Skeletal muscle satellite cell (primary cell): Measurements from ENCODE around the gene RPL10A. TPM values are rescaled to one million over a fixed set of nuclear protein-coding genes. Genes with fewer than 3 reads are reported as not detected.
"Not testable (repeated sequence)": the region's sequence is repeated elsewhere in the genome, so short reads cannot be mapped to it uniquely, and the experiment has no call there.

ENCODE experiments used
- H3K27me3 ChIP-seq: 2 replicates; pipeline ENCODE4 v1.7.0; 2013; ENCODE audit warnings: low read length; ENCODE audit not compliant: control insufficient read depth, insufficient read depth
- H3K36me3 ChIP-seq: 2 replicates; pipeline ENCODE4 v1.7.0; 2013; ENCODE audit warnings: mild to moderate bottlenecking, control low read depth, low read length; ENCODE audit not compliant: insufficient read depth
- H3K4me1 ChIP-seq: 2 replicates; pipeline ENCODE4 v1.7.0; 2013; ENCODE audit warnings: low read length; ENCODE audit not compliant: control insufficient read depth, insufficient read depth
- H3K4me2 ChIP-seq: 2 replicates; pipeline ENCODE4 v1.7.0; 2013; ENCODE audit warnings: mild to moderate bottlenecking, low read length
- H3K4me3 ChIP-seq: 2 replicates; pipeline ENCODE4 v1.7.0; 2013; ENCODE audit warnings: low read length
- H3K9ac ChIP-seq: 2 replicates; pipeline ENCODE4 v1.7.0; 2013; ENCODE audit warnings: mild to moderate bottlenecking, low read depth, low read length, moderate library complexity
- H3K9me3 ChIP-seq: replicated peaks from 2 replicates; pipeline ENCODE4 v1.7.0; 2013; ENCODE audit warnings: mild to moderate bottlenecking, control low read depth, low read length
- total RNA-seq: library from RNA; depleted of rRNA; stranded (reverse); fragments of >200 nt; gene quantifications from 2 replicates; pipeline ENCODE4 v1.2.3, GENCODE V29; 2012; rRNA removed

The RPL10A gene
- total RNA-seq, result 1,553 and 2,067 TPM in 2 replicates

DNA sequence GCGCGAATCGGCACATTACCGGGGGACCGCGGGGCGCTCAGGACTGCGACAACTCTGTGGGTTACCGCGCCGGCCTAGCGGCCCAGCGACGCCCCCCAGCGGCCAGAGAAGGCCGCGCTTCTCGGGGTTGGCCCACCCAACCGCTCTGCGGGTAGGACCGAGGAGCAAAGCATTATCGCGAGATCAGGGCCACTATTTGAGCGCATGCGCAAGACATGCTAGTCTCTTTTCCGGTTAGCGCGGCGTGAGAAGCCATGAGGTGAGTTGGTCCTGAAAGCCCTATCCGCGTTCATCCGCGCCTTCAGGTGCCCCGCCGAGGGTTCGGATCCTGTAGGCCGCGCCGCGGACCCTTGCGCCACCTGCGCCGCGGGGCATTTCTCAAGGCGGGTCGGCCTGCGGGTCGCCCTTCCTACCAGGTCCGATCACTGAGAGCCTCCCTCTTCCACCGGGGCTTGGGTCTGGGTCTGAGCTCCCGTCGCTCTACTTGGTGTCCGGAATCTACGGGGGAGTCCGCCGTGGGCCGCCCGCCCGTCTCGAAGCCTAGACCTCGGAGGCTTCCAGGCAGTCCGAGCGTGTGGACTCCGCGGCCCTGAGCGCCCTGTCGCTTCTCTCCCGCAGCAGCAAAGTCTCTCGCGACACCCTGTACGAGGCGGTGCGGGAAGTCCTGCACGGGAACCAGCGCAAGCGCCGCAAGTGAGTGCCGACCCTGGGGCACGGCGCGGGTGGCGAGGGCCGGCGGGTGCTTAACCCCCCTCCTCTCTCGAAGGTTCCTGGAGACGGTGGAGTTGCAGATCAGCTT lies at the start of gene RPL10A:
TSS of gene RPL10A (plus strand) at position 221 of the 799 bp plus-strand sequence. CDS start at position 255, 34 bp downstream.
- H3K4me1 ChIP-seq, result peaks cover 31% of the 10 kb centered on the region
- peak within 1 kb of the TSS; percentile 91 for H3K4me2 ChIP-seq
- H3K9me3 ChIP-seq, result no peaks in the 10 kb centered on the region
- H3K4me3 ChIP-seq, result peak within 1 kb of the TSS; percentile 95
- H3K36me3 ChIP-seq, result peaks cover 57% of the 10 kb centered on the region
- H3K27me3 ChIP-seq, result no peaks in the 10 kb centered on the region
- peak within 1 kb of the TSS; percentile 100 for H3K9ac ChIP-seq

DNA sequence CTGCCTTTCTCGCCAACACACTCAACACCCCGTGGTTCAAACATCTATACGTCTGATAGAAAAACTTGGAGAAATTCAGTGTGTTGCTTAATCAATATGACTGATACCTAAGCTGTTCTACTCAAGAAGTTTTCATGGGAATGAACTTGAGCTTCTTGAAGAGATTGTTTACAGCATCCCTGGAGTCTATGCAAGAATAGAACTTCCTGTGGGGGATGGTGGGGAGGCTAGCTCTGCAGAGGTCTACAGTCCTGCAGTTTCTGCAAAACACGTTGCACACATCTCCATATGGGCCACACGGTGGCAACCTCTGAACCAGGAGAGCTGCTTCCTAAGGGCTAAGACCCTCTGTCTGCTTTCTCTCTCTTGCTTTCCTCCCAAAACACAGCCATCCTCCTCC lies 48.8 kb upstream of the RPL10A start:
- Histone ChIP-seq H3K9ac (no peak overlapping the region), H3K4me3 (no peak overlapping the region), H3K4me1 (peaks cover 30% of the 10 kb centered on the region), H3K27me3 (no peaks in the 10 kb centered on the region), H3K4me2 (no peak overlapping the region), H3K36me3 (peaks cover 50% of the 10 kb centered on the region), H3K9me3 (no peaks in the 10 kb centered on the region)

DNA sequence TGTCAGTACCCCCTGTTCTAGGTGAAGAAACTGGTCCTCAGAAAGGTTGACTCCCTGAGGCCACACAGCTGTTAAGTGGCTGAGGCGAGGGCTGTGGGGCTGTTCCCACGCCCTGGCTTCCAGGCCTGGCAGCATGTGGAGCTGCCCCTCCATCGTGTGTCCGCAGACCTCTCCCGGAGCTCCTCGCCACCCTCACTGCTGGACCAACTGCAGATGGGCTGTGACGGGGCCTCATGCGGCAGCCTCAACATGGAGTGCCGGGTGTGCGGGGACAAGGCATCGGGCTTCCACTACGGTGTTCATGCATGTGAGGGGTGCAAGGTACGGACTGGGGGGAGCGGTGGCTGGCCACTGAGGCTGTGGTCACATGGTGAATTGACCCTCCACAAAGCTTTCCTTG lies 48.2 kb upstream of the RPL10A start:
- Histone ChIP-seq H3K36me3 (peaks cover 51% of the 10 kb centered on the region), H3K9ac (no peak overlapping the region)

DNA sequence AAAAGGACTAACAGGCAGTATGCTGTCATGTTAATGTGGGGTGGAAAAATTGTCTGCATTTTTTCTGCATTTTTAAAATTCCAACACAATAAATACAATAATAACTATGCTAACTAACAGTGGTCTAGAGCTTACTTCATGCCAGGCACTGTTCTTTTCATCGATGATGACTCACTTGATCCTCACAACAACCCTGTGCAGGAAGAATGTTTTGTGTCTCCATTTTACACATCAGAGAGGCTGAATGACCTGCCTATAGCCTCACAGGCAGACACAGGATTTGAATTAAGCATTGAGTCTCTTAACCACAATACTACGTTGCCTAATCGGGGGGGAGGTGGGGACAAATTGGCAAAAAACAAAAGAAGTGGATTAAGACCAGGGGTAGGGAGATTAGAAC lies 42.9 kb upstream of the RPL10A start:
- Histone ChIP-seq H3K9ac (peak overlapping the region; percentile 75), H3K4me1 (peaks cover 45% of the 10 kb centered on the region), H3K4me3 (peak overlapping the region; percentile 23), H3K4me2 (peak overlapping the region; percentile 51), H3K27me3 (no peaks in the 10 kb centered on the region), H3K9me3 (peaks cover 12% of the 10 kb centered on the region), H3K36me3 (peaks cover 51% of the 10 kb centered on the region)

More for the DNA sequence above, 48.2 kb upstream of the RPL10A start:
- Histone ChIP-seq H3K4me3 (no peak overlapping the region), H3K4me1 (peaks cover 30% of the 10 kb centered on the region), H3K27me3 (no peaks in the 10 kb centered on the region), H3K4me2 (no peak overlapping the region), H3K9me3 (no peaks in the 10 kb centered on the region)

DNA sequence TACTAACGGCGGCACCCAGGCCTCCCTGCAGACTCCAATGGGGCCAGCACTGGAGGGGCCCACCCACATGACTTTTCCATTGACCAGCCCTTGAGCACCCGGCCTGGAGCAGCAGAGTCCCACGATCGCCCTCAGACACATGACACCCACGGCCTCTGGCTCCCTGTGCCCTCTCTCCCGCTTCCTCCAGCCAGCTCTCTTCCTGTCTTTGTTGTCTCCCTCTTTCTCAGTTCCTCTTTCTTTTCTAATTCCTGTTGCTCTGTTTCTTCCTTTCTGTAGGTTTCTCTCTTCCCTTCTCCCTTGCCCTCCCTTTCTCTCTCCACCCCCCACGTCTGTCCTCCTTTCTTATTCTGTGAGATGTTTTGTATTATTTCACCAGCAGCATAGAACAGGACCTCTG lies 42.1 kb upstream of the RPL10A start:
- Histone ChIP-seq H3K9me3 (peaks cover 13% of the 10 kb centered on the region), H3K4me2 (peak overlapping the region; percentile 51), H3K4me3 (peak overlapping the region; percentile 23), H3K36me3 (peaks cover 50% of the 10 kb centered on the region), H3K4me1 (peaks cover 45% of the 10 kb centered on the region), H3K9ac (peak overlapping the region; percentile 75), H3K27me3 (no peaks in the 10 kb centered on the region)

DNA sequence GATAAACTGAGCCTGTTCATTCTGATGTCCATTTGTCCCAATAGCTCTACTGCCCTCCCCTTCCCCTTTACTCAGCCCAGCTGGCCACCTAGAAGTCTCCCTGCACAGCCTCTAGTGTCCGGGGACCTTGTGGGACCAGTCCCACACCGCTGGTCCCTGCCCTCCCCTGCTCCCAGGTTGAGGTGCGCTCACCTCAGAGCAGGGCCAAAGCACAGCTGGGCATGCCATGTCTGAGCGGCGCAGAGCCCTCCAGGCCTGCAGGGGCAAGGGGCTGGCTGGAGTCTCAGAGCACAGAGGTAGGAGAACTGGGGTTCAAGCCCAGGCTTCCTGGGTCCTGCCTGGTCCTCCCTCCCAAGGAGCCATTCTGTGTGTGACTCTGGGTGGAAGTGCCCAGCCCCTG lies 40.8 kb upstream of the RPL10A start:
- H3K4me1 ChIP-seq, result peaks cover 48% of the 10 kb centered on the region
- H3K4me2 ChIP-seq, result peak overlapping the region; percentile 66
- H3K4me3 ChIP-seq, result peak overlapping the region; percentile 49
- H3K36me3 ChIP-seq, result peaks cover 40% of the 10 kb centered on the region
- H3K9me3 ChIP-seq, result peaks cover 13% of the 10 kb centered on the region
- H3K27me3 ChIP-seq, result no peaks in the 10 kb centered on the region
- peak overlapping the region; percentile 75 for H3K9ac ChIP-seq

DNA sequence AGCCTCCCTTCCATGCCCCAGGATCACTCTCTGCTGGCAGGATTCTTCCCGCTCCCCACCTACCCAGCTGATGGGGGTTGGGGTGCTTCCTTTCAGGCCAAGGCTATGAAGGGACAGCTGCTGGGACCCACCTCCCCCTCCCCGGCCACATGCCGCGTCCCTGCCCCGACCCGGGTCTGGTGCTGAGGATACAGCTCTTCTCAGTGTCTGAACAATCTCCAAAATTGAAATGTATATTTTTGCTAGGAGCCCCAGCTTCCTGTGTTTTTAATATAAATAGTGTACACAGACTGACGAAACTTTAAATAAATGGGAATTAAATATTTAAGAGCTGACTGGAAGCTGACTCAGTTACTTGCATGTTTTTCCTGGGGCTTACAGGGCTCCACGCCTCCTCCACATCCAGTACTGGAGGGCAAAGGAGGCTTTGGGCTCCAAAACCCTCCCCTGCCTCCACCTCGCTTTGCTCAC lies 40.3 kb upstream of the RPL10A start:
- Histone ChIP-seq H3K4me3 (peak overlapping the region; percentile 49), H3K9ac (peak overlapping the region; percentile 75), H3K36me3 (peaks cover 38% of the 10 kb centered on the region)

DNA sequence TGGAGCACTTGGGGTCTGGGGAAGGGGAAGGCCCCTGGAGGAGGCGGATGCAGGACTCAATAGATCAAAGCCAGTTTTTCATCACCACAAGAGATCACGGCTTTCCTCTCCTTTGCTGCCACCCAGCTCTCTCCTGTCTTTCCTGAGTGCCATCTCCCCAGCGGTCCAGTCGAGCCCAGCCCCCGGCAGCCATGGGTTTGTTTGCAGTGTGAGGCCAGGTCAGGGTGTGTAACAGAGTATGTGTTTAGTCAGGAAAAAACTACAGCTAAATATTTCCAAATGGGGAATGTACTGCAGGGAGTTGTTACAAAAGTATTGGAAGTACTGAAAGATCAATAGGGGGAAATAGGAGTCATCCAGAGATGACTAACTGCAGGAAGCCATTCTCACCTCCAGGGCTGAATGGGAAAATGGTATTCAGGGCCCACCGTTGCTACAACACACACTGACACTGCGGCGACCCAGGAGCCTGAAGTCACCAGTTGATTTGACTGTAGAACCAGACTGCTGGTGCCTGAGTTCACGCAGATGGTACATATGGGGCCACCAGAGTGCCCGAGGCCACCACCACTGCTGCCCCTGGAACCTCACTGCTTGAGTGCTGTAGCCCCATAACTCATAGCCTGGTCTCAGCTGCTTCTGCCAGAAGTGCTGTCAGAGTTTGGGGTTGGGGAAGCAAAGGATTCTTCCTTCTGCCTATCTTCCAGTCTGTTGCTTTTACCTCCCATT lies 39.6 kb upstream of the RPL10A start:
- H3K9ac ChIP-seq, result peak overlapping the region; percentile 74
- peak overlapping the region; percentile 61 for H3K4me2 ChIP-seq
- H3K36me3 ChIP-seq, result peaks cover 38% of the 10 kb centered on the region
- peak overlapping the region; percentile 34 for H3K4me3 ChIP-seq
- peaks cover 13% of the 10 kb centered on the region for H3K9me3 ChIP-seq
- peaks cover 48% of the 10 kb centered on the region for H3K4me1 ChIP-seq
- H3K27me3 ChIP-seq, result no peaks in the 10 kb centered on the region

More for the DNA sequence above, 40.3 kb upstream of the RPL10A start:
- Histone ChIP-seq H3K9me3 (peaks cover 13% of the 10 kb centered on the region), H3K4me2 (peak overlapping the region; percentile 66), H3K4me1 (peaks cover 48% of the 10 kb centered on the region), H3K27me3 (no peaks in the 10 kb centered on the region)

DNA sequence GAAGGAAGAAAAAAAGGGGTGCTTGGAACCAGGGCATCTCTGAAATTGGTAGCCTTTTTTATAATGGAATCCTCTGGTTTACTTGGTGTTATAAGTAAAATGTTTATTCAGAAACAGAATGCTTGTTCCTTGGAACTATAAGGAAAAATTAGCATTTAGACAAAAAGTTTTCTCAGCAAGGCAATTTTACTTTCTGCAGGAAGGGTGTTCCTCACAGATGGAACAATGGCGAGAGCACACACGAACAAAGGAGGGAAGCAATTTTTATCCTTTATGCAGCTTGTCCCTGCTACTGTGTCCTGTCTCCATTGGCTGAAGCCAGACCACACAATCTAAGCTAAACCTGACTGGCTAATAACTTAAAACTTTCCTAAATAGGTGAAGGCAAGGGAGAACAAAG lies 38.7 kb upstream of the RPL10A start:
- Histone ChIP-seq H3K4me1 (peaks cover 46% of the 10 kb centered on the region), H3K36me3 (peaks cover 30% of the 10 kb centered on the region), H3K27me3 (no peaks in the 10 kb centered on the region), H3K4me2 (no peak overlapping the region), H3K4me3 (no peak overlapping the region), H3K9ac (no peak overlapping the region), H3K9me3 (peaks cover 13% of the 10 kb centered on the region)

DNA sequence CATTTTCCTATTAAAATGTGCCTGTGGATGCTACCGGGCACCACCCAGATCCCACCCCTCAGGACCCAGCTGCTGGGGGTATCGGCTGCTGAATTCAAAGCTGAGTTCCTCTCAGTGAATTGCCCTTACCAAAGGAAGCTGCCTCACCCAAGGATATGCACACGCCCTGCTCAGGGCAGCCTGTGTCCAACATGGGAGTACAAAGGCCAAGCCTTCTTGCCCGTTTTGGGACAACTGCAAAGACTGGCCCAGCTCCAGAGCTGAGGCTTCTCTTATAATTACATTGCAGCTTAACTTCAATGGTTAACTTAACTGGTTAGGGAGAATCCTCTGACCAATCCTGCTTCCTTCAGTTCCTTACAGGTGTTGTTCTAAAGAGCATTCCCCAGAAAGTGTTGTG lies 35.9 kb upstream of the RPL10A start:
- no peak overlapping the region for H3K4me3 ChIP-seq
- H3K4me2 ChIP-seq, result no peak overlapping the region
- peaks cover 10% of the 10 kb centered on the region for H3K36me3 ChIP-seq
- H3K4me1 ChIP-seq, result peaks cover 25% of the 10 kb centered on the region
- H3K9ac ChIP-seq, result no peak overlapping the region
- no peaks in the 10 kb centered on the region for H3K27me3 ChIP-seq
- H3K9me3 ChIP-seq, result peaks cover 13% of the 10 kb centered on the region

DNA sequence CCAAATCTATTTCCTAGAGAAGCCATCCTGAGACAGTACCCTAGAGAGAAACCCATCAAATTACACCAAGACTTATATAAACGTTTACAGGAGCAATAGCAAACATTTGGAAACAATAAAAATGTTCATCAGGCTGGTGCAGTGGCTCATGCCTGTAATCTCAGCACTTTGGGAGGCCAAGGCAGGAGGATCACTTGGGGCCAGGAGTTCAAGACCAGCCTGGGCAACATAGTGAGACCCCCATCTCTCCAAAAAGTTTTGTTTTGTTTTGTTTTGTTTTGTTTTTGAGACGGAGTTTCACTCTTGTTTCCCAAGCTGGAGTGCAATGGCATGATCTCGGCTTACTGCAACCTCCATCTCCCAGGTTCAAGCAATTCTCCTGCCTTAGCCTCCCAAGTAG lies 35.5 kb upstream of the RPL10A start:
- H3K9ac ChIP-seq, H3K27me3 ChIP-seq, H3K36me3 ChIP-seq, H3K4me2 ChIP-seq, H3K4me3 ChIP-seq: not testable (repeated sequence)
- H3K9me3 ChIP-seq, result peaks cover 13% of the 10 kb centered on the region
- H3K4me1 ChIP-seq, result peaks cover 21% of the 10 kb centered on the region
